B cell (primary cell): ENCODE data around the gene RIPK1.

Experiments
- EZH2 ChIP-seq: IDR thresholded peaks from 2 replicates; pipeline ENCODE4 v1.6.1; 2012; ENCODE audit warnings: borderline replicate concordance, low read depth, mild to moderate bottlenecking, moderate library complexity, low read length; ENCODE audit not compliant: insufficient read depth, poor library complexity, severe bottlenecking
- TF ChIP-seq, protein P1 (sequence below): fragments of 200-600 bp; IDR thresholded peaks from one replicate; pipeline ENCODE4 v1.8.0; 2022; ENCODE audit warnings: antibody characterized with exemption, mild to moderate bottlenecking

GRCh38 chr6:3033652-3034051 is 34.6 kb upstream of the RIPK1 start:
- TF ChIP-seq, protein P1, sequence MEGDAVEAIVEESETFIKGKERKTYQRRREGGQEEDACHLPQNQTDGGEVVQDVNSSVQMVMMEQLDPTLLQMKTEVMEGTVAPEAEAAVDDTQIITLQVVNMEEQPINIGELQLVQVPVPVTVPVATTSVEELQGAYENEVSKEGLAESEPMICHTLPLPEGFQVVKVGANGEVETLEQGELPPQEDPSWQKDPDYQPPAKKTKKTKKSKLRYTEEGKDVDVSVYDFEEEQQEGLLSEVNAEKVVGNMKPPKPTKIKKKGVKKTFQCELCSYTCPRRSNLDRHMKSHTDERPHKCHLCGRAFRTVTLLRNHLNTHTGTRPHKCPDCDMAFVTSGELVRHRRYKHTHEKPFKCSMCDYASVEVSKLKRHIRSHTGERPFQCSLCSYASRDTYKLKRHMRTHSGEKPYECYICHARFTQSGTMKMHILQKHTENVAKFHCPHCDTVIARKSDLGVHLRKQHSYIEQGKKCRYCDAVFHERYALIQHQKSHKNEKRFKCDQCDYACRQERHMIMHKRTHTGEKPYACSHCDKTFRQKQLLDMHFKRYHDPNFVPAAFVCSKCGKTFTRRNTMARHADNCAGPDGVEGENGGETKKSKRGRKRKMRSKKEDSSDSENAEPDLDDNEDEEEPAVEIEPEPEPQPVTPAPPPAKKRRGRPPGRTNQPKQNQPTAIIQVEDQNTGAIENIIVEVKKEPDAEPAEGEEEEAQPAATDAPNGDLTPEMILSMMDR, result no peak
- no peak for TF ChIP-seq EZH2
